Measurements from ENCODE around the gene PPP1R13B.
"Not testable (repeated sequence)": the region's sequence is repeated elsewhere in the genome, so short reads cannot be mapped to it uniquely, and the experiment has no call there.

PPP1R13B gene

GRCh38 chr14:103696466-103697071, 150.8 kb downstream of the PPP1R13B start:
- peaks cover 38% of the 10 kb centered on the region for H3K36me3 ChIP-seq (ENCODE audit: control insufficient read depth, insufficient read depth, low read length)
- no peak for DNase-seq (ENCODE audit: low read depth, low spot score)
- no peak overlapping the region for H3K4me3 ChIP-seq (ENCODE audit: low read length)
- H3K27me3 ChIP-seq (ENCODE audit: control insufficient read depth, insufficient read depth, low read length) = no peaks in the 10 kb centered on the region
- no peaks in the 10 kb centered on the region; the same call in 1 of the 2 replicates for H3K4me1 ChIP-seq (ENCODE audit: control insufficient read depth, insufficient read depth, low read length)
- no peaks in the 10 kb centered on the region for H3K9me3 ChIP-seq (ENCODE audit: control insufficient read depth, insufficient read depth, low read length)
- no CpG with 5 or more reads among the region's 17 CpGs for WGBS (ENCODE audit: insufficient coverage, insufficient read length)
- H3K27ac ChIP-seq (ENCODE audit: low read length) = no peak overlapping the region

DNA sequence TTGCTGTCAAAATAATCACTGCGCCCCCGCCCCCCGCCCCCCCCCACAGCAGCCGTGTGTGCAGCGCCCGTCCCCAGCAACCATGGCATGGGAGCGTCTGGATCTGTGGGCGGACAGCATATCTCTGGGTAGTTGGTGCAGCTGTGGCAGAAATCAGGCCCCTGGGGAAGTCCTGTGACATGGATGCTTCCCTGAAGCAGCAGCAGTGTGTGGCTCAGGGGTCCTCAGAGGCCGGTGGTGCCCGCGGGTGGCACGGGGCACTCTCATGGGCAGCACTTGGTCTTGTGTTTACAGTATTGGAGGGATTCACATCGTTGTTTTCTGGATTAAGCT, 151.3 kb downstream of the PPP1R13B start:
- no peaks in the 10 kb centered on the region for H3K9me3 ChIP-seq (ENCODE audit: control insufficient read depth, insufficient read depth, low read length)

GRCh38 chr14:103695296-103696069, 151.9 kb downstream of the PPP1R13B start:
- Histone ChIP-seq H3K36me3 (ENCODE audit: control insufficient read depth, insufficient read depth, low read length) (peaks cover 36% of the 10 kb centered on the region), H3K9me3 (ENCODE audit: control insufficient read depth, insufficient read depth, low read length) (no peaks in the 10 kb centered on the region)

More for the DNA sequence above, 151.3 kb downstream of the PPP1R13B start:
- Histone ChIP-seq H3K27ac (ENCODE audit: low read length) (no peak overlapping the region), H3K4me1 (ENCODE audit: control insufficient read depth, insufficient read depth, low read length) (no peaks in the 10 kb centered on the region; the same call in 1 of the 2 replicates), H3K4me3 (ENCODE audit: low read length) (no peak overlapping the region; the same call in 1 of the 2 replicates), H3K36me3 (ENCODE audit: control insufficient read depth, insufficient read depth, low read length) (peaks cover 38% of the 10 kb centered on the region), H3K27me3 (ENCODE audit: control insufficient read depth, insufficient read depth, low read length) (no peaks in the 10 kb centered on the region)
- no peak for DNase-seq (ENCODE audit: low read depth, low spot score)
- no CpG with 5 or more reads among the region's 13 CpGs for WGBS (ENCODE audit: insufficient coverage, insufficient read length)

DNA sequence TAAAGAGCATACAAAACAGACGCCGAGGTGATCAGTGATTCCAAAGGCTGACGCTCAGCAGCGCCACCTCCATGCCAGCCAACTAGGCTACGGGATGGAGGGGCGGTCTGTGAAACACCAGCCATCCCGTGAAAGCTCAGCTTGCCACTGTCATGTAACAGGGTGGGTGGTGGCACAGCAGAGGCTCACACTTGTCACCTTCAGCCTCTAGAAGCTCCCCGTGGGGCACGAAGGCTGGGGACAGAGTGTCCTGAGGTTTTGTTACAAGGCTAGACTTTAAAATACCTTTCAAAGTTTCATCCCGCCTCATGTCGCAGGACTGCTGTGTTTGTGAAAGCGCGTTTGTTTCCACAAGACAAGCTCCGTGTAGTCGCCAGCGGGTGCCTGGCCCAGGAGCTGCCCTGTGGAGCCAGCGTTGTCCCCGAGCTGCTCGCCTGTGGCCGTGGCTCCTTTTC, 152.8 kb downstream of the PPP1R13B start:
- H3K4me1 ChIP-seq (ENCODE audit: control insufficient read depth, insufficient read depth, low read length) = no peaks in the 10 kb centered on the region
- no peak for DNase-seq (ENCODE audit: low read depth, low spot score)
- no CpG with 5 or more reads among the region's 20 CpGs for WGBS (ENCODE audit: insufficient coverage, insufficient read length)
- no peaks in the 10 kb centered on the region for H3K9me3 ChIP-seq (ENCODE audit: control insufficient read depth, insufficient read depth, low read length)
- H3K27me3 ChIP-seq (ENCODE audit: control insufficient read depth, insufficient read depth, low read length) = no peaks in the 10 kb centered on the region
- no peak overlapping the region for H3K4me3 ChIP-seq (ENCODE audit: low read length)
- peaks cover 28% of the 10 kb centered on the region for H3K36me3 ChIP-seq (ENCODE audit: control insufficient read depth, insufficient read depth, low read length)
- H3K27ac ChIP-seq (ENCODE audit: low read length) = no peak overlapping the region

More at GRCh38 chr14:103695296-103696069, 151.9 kb downstream of the PPP1R13B start:
- Histone ChIP-seq H3K4me1 (ENCODE audit: control insufficient read depth, insufficient read depth, low read length) (no peaks in the 10 kb centered on the region; the same call in 1 of the 2 replicates), H3K27me3 (ENCODE audit: control insufficient read depth, insufficient read depth, low read length) (no peaks in the 10 kb centered on the region), H3K27ac (ENCODE audit: low read length) (no peak overlapping the region), H3K4me3 (ENCODE audit: low read length) (no peak overlapping the region)
- no peak for DNase-seq (ENCODE audit: low read depth, low spot score)
- WGBS (ENCODE audit: insufficient coverage, insufficient read length) = no CpG with 5 or more reads among the region's 14 CpGs

DNA sequence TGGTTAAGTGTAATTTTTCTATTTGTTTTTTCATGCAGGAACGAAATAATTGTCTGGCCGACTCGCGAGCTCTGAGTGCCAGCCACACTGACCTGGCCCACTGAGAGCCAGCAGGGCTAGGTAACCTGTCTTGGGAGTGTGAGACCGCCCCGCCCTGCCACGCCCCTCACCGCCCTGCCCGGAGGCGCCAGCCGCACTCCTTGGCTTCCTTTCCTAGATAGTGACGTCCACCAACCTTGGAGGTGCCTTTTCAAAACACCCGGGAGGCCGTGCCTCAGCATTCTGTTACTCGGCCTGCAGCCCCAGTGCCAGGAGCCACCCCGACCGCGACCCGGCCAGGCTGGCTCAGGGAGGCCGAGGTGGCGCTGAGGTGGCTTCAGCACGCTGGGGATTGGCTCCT, 153.9 kb downstream of the PPP1R13B start:
- H3K4me1 ChIP-seq (ENCODE audit: control insufficient read depth, insufficient read depth, low read length) = no peaks in the 10 kb centered on the region
- H3K36me3 ChIP-seq (ENCODE audit: control insufficient read depth, insufficient read depth, low read length) = peaks cover 19% of the 10 kb centered on the region
- no CpG with 5 or more reads among the region's 22 CpGs for WGBS (ENCODE audit: insufficient coverage, insufficient read length)
- no peak overlapping the region for H3K27ac ChIP-seq (ENCODE audit: low read length)
- no peaks in the 10 kb centered on the region for H3K9me3 ChIP-seq (ENCODE audit: control insufficient read depth, insufficient read depth, low read length)
- no peak overlapping the region for H3K4me3 ChIP-seq (ENCODE audit: low read length)
- no peak for DNase-seq (ENCODE audit: low read depth, low spot score)
- H3K27me3 ChIP-seq (ENCODE audit: control insufficient read depth, insufficient read depth, low read length) = no peaks in the 10 kb centered on the region

- Histone ChIP-seq H3K36me3 (ENCODE audit: control insufficient read depth, insufficient read depth, low read length) (peaks cover 16% of the 10 kb centered on the region), H3K27ac (ENCODE audit: low read length) (no peak overlapping the region), H3K9me3 (ENCODE audit: control insufficient read depth, insufficient read depth, low read length) (no peaks in the 10 kb centered on the region), H3K4me3 (ENCODE audit: low read length) (no peak overlapping the region), H3K27me3 (ENCODE audit: control insufficient read depth, insufficient read depth, low read length) (no peaks in the 10 kb centered on the region), H3K4me1 (ENCODE audit: control insufficient read depth, insufficient read depth, low read length) (no peaks in the 10 kb centered on the region)
- no CpG with 5 or more reads among the region's 12 CpGs for WGBS (ENCODE audit: insufficient coverage, insufficient read length)
- no peak for DNase-seq (ENCODE audit: low read depth, low spot score)
Observed at GRCh38 chr14:103692871-103693270, 154.5 kb downstream of the PPP1R13B start.

GRCh38 chr14:103692159-103692558, 155.2 kb downstream of the PPP1R13B start:
- no peak overlapping the region for H3K27ac ChIP-seq (ENCODE audit: low read length)
- no CpG with 5 or more reads among the region's 17 CpGs for WGBS (ENCODE audit: insufficient coverage, insufficient read length)
- peaks cover 11% of the 10 kb centered on the region for H3K36me3 ChIP-seq (ENCODE audit: control insufficient read depth, insufficient read depth, low read length)
- DNase-seq (ENCODE audit: low read depth, low spot score) = no peak
- no peak overlapping the region for H3K4me3 ChIP-seq (ENCODE audit: low read length)
- no peaks in the 10 kb centered on the region for H3K9me3 ChIP-seq (ENCODE audit: control insufficient read depth, insufficient read depth, low read length)
- no peaks in the 10 kb centered on the region for H3K4me1 ChIP-seq (ENCODE audit: control insufficient read depth, insufficient read depth, low read length)
- H3K27me3 ChIP-seq (ENCODE audit: control insufficient read depth, insufficient read depth, low read length) = no peaks in the 10 kb centered on the region

- not testable (repeated sequence) for H3K4me3 ChIP-seq (ENCODE audit: low read length); H3K27ac ChIP-seq (ENCODE audit: low read length); H3K4me1 ChIP-seq (ENCODE audit: control insufficient read depth, insufficient read depth, low read length); H3K9me3 ChIP-seq (ENCODE audit: control insufficient read depth, insufficient read depth, low read length); DNase-seq (ENCODE audit: low read depth, low spot score); H3K27me3 ChIP-seq (ENCODE audit: control insufficient read depth, insufficient read depth, low read length)
- no CpG with 5 or more reads among the region's 5 CpGs for WGBS (ENCODE audit: insufficient coverage, insufficient read length)
- H3K36me3 ChIP-seq (ENCODE audit: control insufficient read depth, insufficient read depth, low read length) = peaks cover 14% of the 10 kb centered on the region
Observed at GRCh38 chr14:103691655-103692054, 155.7 kb downstream of the PPP1R13B start.

GRCh38 chr14:103690332-103690731, 157.0 kb downstream of the PPP1R13B start:
- H3K4me3 ChIP-seq (ENCODE audit: low read length) = no peak overlapping the region
- no peak overlapping the region for H3K27ac ChIP-seq (ENCODE audit: low read length)
- no peaks in the 10 kb centered on the region for H3K4me1 ChIP-seq (ENCODE audit: control insufficient read depth, insufficient read depth, low read length)
- WGBS (ENCODE audit: insufficient coverage, insufficient read length) = no CpG with 5 or more reads among the region's 8 CpGs
- no peak for DNase-seq (ENCODE audit: low read depth, low spot score)
- no peaks in the 10 kb centered on the region for H3K9me3 ChIP-seq (ENCODE audit: control insufficient read depth, insufficient read depth, low read length)
- H3K36me3 ChIP-seq (ENCODE audit: control insufficient read depth, insufficient read depth, low read length) = peaks cover 14% of the 10 kb centered on the region
- H3K27me3 ChIP-seq (ENCODE audit: control insufficient read depth, insufficient read depth, low read length) = no peaks in the 10 kb centered on the region

- Histone ChIP-seq H3K36me3 (ENCODE audit: control insufficient read depth, insufficient read depth, low read length) (0 out of 2 replicates have a peak, but pooled peaks cover 9% of the 10 kb centered on the region), H3K27me3 (ENCODE audit: control insufficient read depth, insufficient read depth, low read length) (no peaks in the 10 kb centered on the region), H3K4me1 (ENCODE audit: control insufficient read depth, insufficient read depth, low read length) (no peaks in the 10 kb centered on the region), H3K27ac (ENCODE audit: low read length) (no peak overlapping the region), H3K9me3 (ENCODE audit: control insufficient read depth, insufficient read depth, low read length) (no peaks in the 10 kb centered on the region), H3K4me3 (ENCODE audit: low read length) (no peak overlapping the region)
- no peak for DNase-seq (ENCODE audit: low read depth, low spot score)
- WGBS (ENCODE audit: insufficient coverage, insufficient read length) = 100% methylated on average over 4 of the region's 16 CpGs
Observed at GRCh38 chr14:103688906-103689902, 158.2 kb downstream of the PPP1R13B start.

Data from iPS DF 6.9 (cell line).